GM23338 (cell line): Measurements from ENCODE around the gene TMEM271. TPM values are rescaled to one million over a fixed set of nuclear protein-coding genes. Genes with fewer than 3 reads are reported as not detected.

Source experiments
- ATAC-seq: fragments of 200-7000 bp; cut with Tn5 transposase; 3 replicates; pipeline ENCODE4 v1.9.1; 2020
- DNase-seq: peaks from one replicate; pipeline ENCODE4 v3.0.0-alpha.2; 2015; ENCODE audit warnings: low spot score
- H2AFZ ChIP-seq: fragments of 200-600 bp; sonication (generic); 2 replicates; pipeline ENCODE4 v1.8.0; 2016; ENCODE audit warnings: antibody characterized with exemption, mild to moderate bottlenecking, moderate library complexity
- H3F3A ChIP-seq: fragments of 200-600 bp; sonication (generic); replicated peaks from 2 replicates; pipeline ENCODE4 v1.8.0; 2017; ENCODE audit warnings: antibody characterized with exemption, mixed run types, low read depth
- H3K27ac ChIP-seq: fragments of 200-600 bp; sonication (generic); 2 replicates; pipeline ENCODE4 v1.6.1; 2016; ENCODE audit warnings: low read depth
- H3K27me3 ChIP-seq: fragments of 200-600 bp; sonication (generic); 2 replicates; pipeline ENCODE4 v1.8.0; 2016; ENCODE audit warnings: mild to moderate bottlenecking, mixed run types, moderate library complexity; ENCODE audit not compliant: insufficient read depth
- H3K36me3 ChIP-seq: fragments of 200-600 bp; sonication (generic); 2 replicates; pipeline ENCODE4 v1.8.0; 2016; ENCODE audit warnings: mild to moderate bottlenecking; ENCODE audit not compliant: insufficient read depth
- H3K4me1 ChIP-seq: fragments of 200-600 bp; sonication (generic); 2 replicates; pipeline ENCODE4 v1.8.0; 2016; ENCODE audit warnings: mild to moderate bottlenecking, moderate library complexity; ENCODE audit not compliant: insufficient read depth
- H3K4me2 ChIP-seq: fragments of 200-600 bp; sonication (generic); 2 replicates; pipeline ENCODE4 v1.7.1; 2017; ENCODE audit warnings: mixed run types
- H3K4me3 ChIP-seq: fragments of 200-600 bp; sonication (generic); 2 replicates; pipeline ENCODE4 v1.6.1; 2016; ENCODE audit warnings: mixed run types
- H3K79me2 ChIP-seq: fragments of 200-600 bp; sonication (generic); replicated peaks from 2 replicates; pipeline ENCODE4 v1.8.0; 2017; ENCODE audit warnings: mild to moderate bottlenecking; ENCODE audit not compliant: insufficient read depth
- H3K9me2 ChIP-seq: fragments of 200-600 bp; sonication (generic); 2 replicates; pipeline ENCODE4 v1.8.0; 2017; ENCODE audit not compliant: insufficient read depth
- H4K20me1 ChIP-seq: fragments of 200-600 bp; sonication (generic); replicated peaks from 2 replicates; pipeline ENCODE4 v1.8.0; 2017; ENCODE audit warnings: mild to moderate bottlenecking; ENCODE audit not compliant: insufficient read depth
- H3K27ac Mint-ChIP-seq: 2 replicates; pipeline ENCODE4 v1.8.0; 2020; ENCODE audit warnings: inconsistent platforms, mild to moderate bottlenecking, moderate library complexity, mixed read lengths
- H3K27me3 Mint-ChIP-seq: 3 replicates; pipeline ENCODE4 v1.8.0; 2022; ENCODE audit warnings: low read depth, mild to moderate bottlenecking, moderate library complexity, mixed read lengths, inconsistent platforms; ENCODE audit not compliant: insufficient read depth, poor library complexity
- H3K36me3 Mint-ChIP-seq: 3 replicates; pipeline ENCODE4 v1.8.0; 2021; ENCODE audit warnings: low read depth, mild to moderate bottlenecking, inconsistent platforms, moderate library complexity, mixed read lengths
- H3K4me1 Mint-ChIP-seq: 3 replicates; pipeline ENCODE4 v1.8.0; 2020; ENCODE audit warnings: mild to moderate bottlenecking, inconsistent platforms, mixed read lengths
- H3K4me3 Mint-ChIP-seq: 3 replicates; pipeline ENCODE4 v1.8.0; 2021; ENCODE audit warnings: moderate library complexity, mild to moderate bottlenecking, inconsistent platforms, mixed read lengths
- H3K9me3 Mint-ChIP-seq: 3 replicates; pipeline ENCODE4 v1.8.0; 2020; ENCODE audit warnings: moderate library complexity, mild to moderate bottlenecking, inconsistent platforms, mixed read lengths
- CREB1 ChIP-seq: fragments of 250-450 bp; sonication (Bioruptor Pico); IDR thresholded peaks from 2 replicates; pipeline ENCODE4 v1.5.0; 2020; ENCODE audit warnings: low read depth, mild to moderate bottlenecking, moderate library complexity
- JUNB ChIP-seq: IDR thresholded peaks from one replicate; pipeline ENCODE4 v1.6.1; 2016; ENCODE audit warnings: antibody characterized with exemption; ENCODE audit not compliant: unreplicated experiment
- NANOG ChIP-seq: IDR thresholded peaks from 2 replicates; pipeline ENCODE4 v1.6.1; 2016; ENCODE audit warnings: antibody characterized with exemption, borderline replicate concordance
- POLR2AphosphoS5 ChIP-seq: IDR thresholded peaks from 2 replicates; pipeline ENCODE4 v1.6.1; 2016; ENCODE audit warnings: antibody characterized with exemption, low read depth
- STAT1 ChIP-seq: IDR thresholded peaks from one replicate; pipeline ENCODE4 v1.6.1; 2016; ENCODE audit warnings: antibody characterized with exemption; ENCODE audit not compliant: unreplicated experiment
- ZNF114 ChIP-seq: fragments of 250-450 bp; sonication (Bioruptor Pico); IDR thresholded peaks from 2 replicates; pipeline ENCODE4 v1.5.0; 2020; ENCODE audit warnings: mild to moderate bottlenecking, moderate library complexity
- ZNF331 ChIP-seq: fragments of 250-450 bp; sonication (Bioruptor Pico); IDR thresholded peaks from 2 replicates; pipeline ENCODE4 v1.5.0; 2020; ENCODE audit warnings: low read depth, mild to moderate bottlenecking, moderate library complexity
- polyA plus RNA-seq: library from polyadenylated mRNA; unstranded; fragments of >200 nt; fragmentation: Nextera tagmentation; extraction: Ambion mirVana; gene quantifications from 2 replicates; pipeline ENCODE4 v1.2.1, GENCODE V29; 2016
- total RNA-seq: library from RNA; depleted of rRNA; stranded (reverse); fragments of >200 nt; shearing (Covaris generic); gene quantifications from 2 replicates; pipeline ENCODE4 v1.2.3, GENCODE V29; 2014

The TMEM271 gene
- total and polyA plus RNA-seq, 2 experiments from 2014 or later, result 0.11 TPM; not detected in 1

- H3K4me1 Mint-ChIP-seq, result no peaks in the 10 kb centered on the region
- peaks cover 7% of the 10 kb centered on the region for H3K27me3 Mint-ChIP-seq
- Histone ChIP-seq H2AFZ (no peak overlapping the region), H3K27ac (no peak overlapping the region), H3K36me3 (no peaks in the 10 kb centered on the region), H4K20me1 (no peaks in the 10 kb centered on the region), H3K27me3 (0 out of 2 replicates have a peak, but pooled peaks cover 3% of the 10 kb centered on the region), H3K4me2 (no peak overlapping the region), H3K9me2 (no peaks in the 10 kb centered on the region), H3K4me3 (no peak overlapping the region), H3F3A (no peaks in the 10 kb centered on the region), H3K4me1 (no peaks in the 10 kb centered on the region), H3K79me2 (no peaks in the 10 kb centered on the region)
- H3K27ac Mint-ChIP-seq, result no peak overlapping the region
- H3K4me3 Mint-ChIP-seq, result no peak overlapping the region
- peaks cover 7% of the 10 kb centered on the region; the same call in 2 of the 3 replicates for H3K36me3 Mint-ChIP-seq
- no peak for TF ChIP-seq ZNF331 (CRISPR knock-in tag)
- DNase-seq (no peak), ATAC-seq (no peak)
- H3K9me3 Mint-ChIP-seq, result peaks cover 67% of the 10 kb centered on the region
Measured at GRCh38 chr4:561426-561825, 14.7 kb downstream of the TMEM271 start.

GRCh38 chr4:560731-561291 is 15.3 kb downstream of the TMEM271 start:
- Histone ChIP-seq H3F3A (no peaks in the 10 kb centered on the region), H3K9me2 (no peaks in the 10 kb centered on the region), H3K79me2 (no peaks in the 10 kb centered on the region), H3K4me1 (no peaks in the 10 kb centered on the region), H2AFZ (no peak overlapping the region), H3K36me3 (no peaks in the 10 kb centered on the region), H3K4me2 (no peak overlapping the region), H3K4me3 (no peak overlapping the region), H4K20me1 (no peaks in the 10 kb centered on the region), H3K27ac (no peak overlapping the region), H3K27me3 (0 out of 2 replicates have a peak, but pooled peaks cover 3% of the 10 kb centered on the region)
- DNase-seq (no peak), ATAC-seq (no peak)
- TF ChIP-seq NANOG, result no peak
- no peak overlapping the region for H3K27ac Mint-ChIP-seq
- peaks cover 62% of the 10 kb centered on the region for H3K9me3 Mint-ChIP-seq
- no peaks in the 10 kb centered on the region for H3K4me1 Mint-ChIP-seq
- H3K27me3 Mint-ChIP-seq, result peaks cover 7% of the 10 kb centered on the region
- H3K36me3 Mint-ChIP-seq, result peaks cover 7% of the 10 kb centered on the region; the same call in 2 of the 3 replicates
- no peak overlapping the region for H3K4me3 Mint-ChIP-seq

GRCh38 chr4:560061-560460 is 16.0 kb downstream of the TMEM271 start:
- no peaks in the 10 kb centered on the region for H4K20me1 ChIP-seq
- TF ChIP-seq STAT1 (no peak), JUNB (no peak), CREB1 (CRISPR knock-in tag) (no peak), POLR2AphosphoS5 (no peak), ZNF114 (CRISPR knock-in tag) (no peak), ZNF331 (CRISPR knock-in tag) (no peak)
- no peak overlapping the region for H3K4me2 ChIP-seq
- Mint-ChIP-seq H3K4me3 (no peak overlapping the region), H3K4me1 (no peaks in the 10 kb centered on the region), H3K36me3 (peaks cover 7% of the 10 kb centered on the region; the same call in 2 of the 3 replicates), H3K27ac (no peak overlapping the region), H3K9me3 (peaks cover 55% of the 10 kb centered on the region), H3K27me3 (peaks cover 7% of the 10 kb centered on the region)
- H3K27ac ChIP-seq, result no peak overlapping the region
- no peak for DNase-seq
- H2AFZ ChIP-seq, result no peak overlapping the region
- H3K9me2 ChIP-seq, result no peaks in the 10 kb centered on the region
- H3K4me1 ChIP-seq, result no peaks in the 10 kb centered on the region
- no peaks in the 10 kb centered on the region for H3K36me3 ChIP-seq
- no peaks in the 10 kb centered on the region for H3F3A ChIP-seq
- 0 out of 2 replicates have a peak, but pooled peaks cover 3% of the 10 kb centered on the region for H3K27me3 ChIP-seq
- H3K79me2 ChIP-seq, result no peaks in the 10 kb centered on the region
- H3K4me3 ChIP-seq, result no peak overlapping the region
- no peak for ATAC-seq
